SH-SY5Y (cell line): Measurements from ENCODE around the gene LRRC37A3.

ENCODE experiments used
- GATA2 ChIP-seq: IDR thresholded peaks from 2 replicates; pipeline ENCODE4 v1.6.1; 2011; ENCODE audit warnings: mild to moderate bottlenecking, low read depth, low read length
- GATA3 ChIP-seq: IDR thresholded peaks from 2 replicates; pipeline ENCODE4 v1.6.1; 2011; ENCODE audit warnings: low read depth, mild to moderate bottlenecking, low read length, moderate library complexity

GRCh38 chr17:64947152-64947551 lies 27.9 kb upstream of the LRRC37A3 start:
- TF ChIP-seq GATA3 (no peak), GATA2 (no peak)
